SJCRH30 (cell line): ENCODE results near the gene USP22. TPM values are rescaled to one million over a fixed set of nuclear protein-coding genes. Genes with fewer than 3 reads are reported as not detected.
A peak's percentile ranks its signal among the peaks of the same experiment; 100 is the strongest.
"Not testable (repeated sequence)": the region's sequence is repeated elsewhere in the genome, so short reads cannot be mapped to it uniquely, and the experiment has no call there.

Experiments used
- DNase-seq, 2 experiments: peaks; one replicate each; pipeline ENCODE4 v3.0.0-alpha.2; 2015 to 2020
- H3K27ac ChIP-seq: fragments of 250-450 bp; sonication (Bioruptor Pico); 2 replicates; pipeline ENCODE4 v1.5.1; 2020; ENCODE audit warnings: mild to moderate bottlenecking, moderate library complexity
- H3K27me3 ChIP-seq: fragments of 250-450 bp; sonication (Bioruptor Pico); 2 replicates; pipeline ENCODE4 v1.5.1; 2020; ENCODE audit warnings: mild to moderate bottlenecking, moderate library complexity
- H3K36me3 ChIP-seq: fragments of 250-450 bp; sonication (Bioruptor Pico); 2 replicates; pipeline ENCODE4 v1.5.1; 2020; ENCODE audit warnings: mild to moderate bottlenecking, moderate library complexity
- H3K4me1 ChIP-seq: fragments of 250-450 bp; sonication (Bioruptor Pico); 2 replicates; pipeline ENCODE4 v1.5.1; 2020; ENCODE audit warnings: mild to moderate bottlenecking, moderate library complexity
- H3K4me3 ChIP-seq: fragments of 250-450 bp; sonication (Bioruptor Pico); 2 replicates; pipeline ENCODE4 v1.5.1; 2020; ENCODE audit warnings: mild to moderate bottlenecking, moderate library complexity
- H3K9me3 ChIP-seq: fragments of 250-450 bp; sonication (Bioruptor Pico); replicated peaks from 2 replicates; pipeline ENCODE4 v1.5.1; 2020; ENCODE audit warnings: mild to moderate bottlenecking, moderate library complexity
- total RNA-seq: library from RNA; depleted of rRNA; stranded (reverse); fragments of >200 nt; shearing (Covaris generic); gene quantifications from 2 replicates; pipeline ENCODE4 v1.2.3, GENCODE V29; 2014

USP22 gene
- total RNA-seq, 1 experiment from 2014 or later: 662 TPM

- Histone ChIP-seq H3K27ac (no peak overlapping the region), H3K4me1 (no peaks in the 10 kb centered on the region), H3K9me3 (peaks cover 7% of the 10 kb centered on the region), H3K36me3 (no peaks in the 10 kb centered on the region), H3K4me3 (no peak overlapping the region), H3K27me3 (peaks cover 5% of the 10 kb centered on the region; the same call in 1 of the 2 replicates)
- no peak for DNase-seq
These were observed 59.5 kb downstream of the USP22 start for GRCh38 chr17:20983359-20983637.

DNA sequence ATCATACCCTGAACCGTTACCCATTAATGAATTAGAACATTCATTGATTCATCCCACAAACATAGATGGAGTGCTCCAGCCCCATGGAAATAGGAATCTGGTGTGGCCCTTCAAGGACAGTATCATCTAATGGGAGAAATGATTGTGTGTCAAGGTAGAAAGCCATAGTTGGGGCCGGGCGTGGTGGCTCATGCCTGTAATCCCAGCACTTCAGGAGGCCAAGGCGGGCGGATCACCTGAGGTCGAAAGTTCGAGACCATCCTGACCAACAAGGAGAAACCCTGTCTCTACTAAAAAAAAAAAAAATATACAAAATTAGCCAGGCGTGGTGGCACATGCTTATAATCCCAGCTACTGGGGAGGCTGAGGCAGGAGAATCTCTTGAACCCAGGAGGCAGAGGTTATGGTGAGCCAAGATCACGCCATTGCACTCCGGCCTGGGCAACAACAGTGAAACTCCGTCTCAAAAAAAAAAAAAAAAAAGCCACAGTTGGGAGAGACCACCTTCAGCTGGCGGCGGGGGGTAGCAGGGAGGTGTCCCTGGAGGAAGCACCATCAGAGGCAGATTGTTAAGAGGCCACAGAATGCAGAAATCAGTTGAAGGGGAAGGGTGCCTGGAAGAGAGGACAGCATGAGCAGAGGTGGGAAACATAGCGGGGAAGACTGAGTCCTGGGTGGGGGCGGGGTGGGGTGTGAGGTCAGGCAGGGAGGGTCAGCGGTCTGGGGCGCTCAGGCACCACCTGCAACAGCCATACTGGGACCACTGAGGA lies 60.0 kb downstream of the USP22 start:
- Histone ChIP-seq H3K27ac (no peak overlapping the region), H3K9me3 (peaks cover 7% of the 10 kb centered on the region), H3K27me3 (peaks cover 5% of the 10 kb centered on the region; the same call in 1 of the 2 replicates), H3K4me1 (no peaks in the 10 kb centered on the region), H3K4me3 (no peak overlapping the region), H3K36me3 (no peaks in the 10 kb centered on the region)
- no peak for DNase-seq

DNA sequence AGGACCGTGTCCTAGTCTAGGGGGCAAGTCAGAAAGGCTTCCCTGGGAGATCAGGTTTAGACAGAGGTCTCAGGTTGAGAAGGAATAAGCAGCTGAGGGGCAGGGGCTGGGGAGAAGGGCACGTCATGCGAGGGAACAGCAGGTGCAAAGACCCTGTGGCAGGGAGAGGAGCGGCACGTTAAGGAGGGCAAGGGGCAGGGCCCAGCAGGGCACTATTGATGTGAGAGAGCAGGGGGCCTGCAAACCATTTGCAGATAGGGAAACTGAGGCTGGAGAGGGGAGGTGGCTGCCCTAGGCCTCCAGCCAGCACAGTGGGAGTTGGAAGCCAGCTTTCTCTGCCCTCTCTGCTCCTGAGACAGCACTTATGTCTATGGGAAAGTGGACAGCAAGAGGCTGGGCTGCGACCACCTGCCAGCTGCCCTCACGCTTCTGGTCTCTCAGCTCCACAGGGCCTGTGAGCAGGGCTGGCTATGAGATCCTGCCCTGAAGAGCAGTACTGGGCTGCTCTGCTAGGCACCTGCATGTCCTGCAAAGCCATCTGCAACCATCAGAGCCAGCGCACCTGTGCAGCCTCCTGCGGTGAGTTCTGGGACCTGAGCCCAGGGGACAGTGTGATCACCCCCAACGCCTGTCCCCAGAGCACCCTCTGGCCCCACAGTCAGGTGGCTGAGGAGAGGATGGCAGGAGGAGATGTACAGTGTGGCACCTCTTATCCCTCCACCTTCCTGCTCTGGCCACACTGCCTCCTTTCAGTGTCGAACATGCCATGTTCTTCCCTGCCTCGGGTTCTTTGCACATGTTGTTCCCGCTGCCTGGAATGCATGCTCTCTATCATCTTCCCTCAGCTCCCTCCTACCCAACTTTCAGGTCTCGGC lies 61.5 kb downstream of the USP22 start:
- Histone ChIP-seq H3K9me3 (peaks cover 3% of the 10 kb centered on the region), H3K4me1 (no peaks in the 10 kb centered on the region), H3K4me3 (no peak overlapping the region), H3K36me3 (no peaks in the 10 kb centered on the region), H3K27me3 (peaks cover 5% of the 10 kb centered on the region; the same call in 1 of the 2 replicates), H3K27ac (no peak overlapping the region)
- no peak for DNase-seq

DNA sequence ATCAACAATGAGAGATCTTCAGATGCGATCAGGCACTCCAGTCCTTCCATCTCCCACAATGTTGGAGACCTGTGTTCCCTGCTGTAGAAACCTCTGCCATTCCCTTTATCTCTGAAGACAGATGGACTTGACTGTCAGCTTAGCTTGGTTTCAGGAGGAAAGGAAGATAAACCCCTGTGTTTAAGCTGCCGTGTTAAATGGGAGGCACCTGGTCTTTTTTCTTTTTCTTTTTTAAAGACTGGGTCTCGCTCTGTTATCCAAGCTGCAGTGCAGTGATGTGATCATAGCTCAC lies 63.1 kb downstream of the USP22 start:
- H3K27me3 ChIP-seq: peaks cover 5% of the 10 kb centered on the region; the same call in 1 of the 2 replicates
- DNase-seq: no peak
- no peak overlapping the region for H3K4me3 ChIP-seq
- no peaks in the 10 kb centered on the region for H3K4me1 ChIP-seq
- H3K9me3 ChIP-seq: peaks cover 3% of the 10 kb centered on the region
- H3K36me3 ChIP-seq: no peaks in the 10 kb centered on the region
- no peak overlapping the region for H3K27ac ChIP-seq

DNA sequence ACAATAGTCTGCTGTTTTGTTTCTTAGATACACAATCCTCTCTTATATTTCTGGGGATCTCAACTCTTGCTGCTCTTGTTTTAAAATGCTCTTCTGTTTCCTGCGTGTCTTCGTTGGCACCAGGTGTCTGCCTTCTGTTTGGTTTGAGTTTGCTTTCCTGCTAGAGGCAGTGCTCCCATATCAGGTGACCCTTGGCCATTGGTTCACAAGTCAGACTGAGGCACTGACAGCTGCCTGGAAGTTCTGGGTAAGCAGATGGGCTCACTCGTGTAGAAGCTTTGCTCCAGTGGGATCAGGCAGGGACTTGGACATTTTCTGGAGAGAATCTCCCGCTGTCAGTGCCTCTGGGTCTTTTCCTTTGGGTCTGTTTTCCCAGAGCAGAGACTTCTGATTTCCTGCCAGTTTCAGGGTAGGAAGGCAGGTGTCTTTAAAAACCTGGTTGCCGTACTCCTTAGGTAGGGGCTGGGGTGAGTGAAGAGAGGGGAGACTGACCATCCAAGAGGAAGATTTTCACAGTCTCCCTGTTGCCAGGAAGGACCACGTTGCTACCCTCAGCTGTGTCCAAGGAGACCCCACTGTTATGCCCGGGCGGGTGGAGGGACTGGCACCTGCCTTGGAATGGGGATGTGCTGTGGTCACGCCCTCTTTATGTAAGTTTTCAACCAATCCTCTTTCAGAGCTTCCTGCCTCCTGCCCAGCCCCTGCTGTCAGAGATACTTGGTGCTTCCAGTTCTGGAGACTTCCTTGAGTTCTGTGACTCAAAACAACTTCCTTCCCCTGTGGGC lies 63.6 kb downstream of the USP22 start:
- H3K27me3 ChIP-seq, H3K9me3 ChIP-seq, DNase-seq, H3K4me1 ChIP-seq, H3K36me3 ChIP-seq, H3K27ac ChIP-seq, H3K4me3 ChIP-seq: not testable (repeated sequence)

DNA sequence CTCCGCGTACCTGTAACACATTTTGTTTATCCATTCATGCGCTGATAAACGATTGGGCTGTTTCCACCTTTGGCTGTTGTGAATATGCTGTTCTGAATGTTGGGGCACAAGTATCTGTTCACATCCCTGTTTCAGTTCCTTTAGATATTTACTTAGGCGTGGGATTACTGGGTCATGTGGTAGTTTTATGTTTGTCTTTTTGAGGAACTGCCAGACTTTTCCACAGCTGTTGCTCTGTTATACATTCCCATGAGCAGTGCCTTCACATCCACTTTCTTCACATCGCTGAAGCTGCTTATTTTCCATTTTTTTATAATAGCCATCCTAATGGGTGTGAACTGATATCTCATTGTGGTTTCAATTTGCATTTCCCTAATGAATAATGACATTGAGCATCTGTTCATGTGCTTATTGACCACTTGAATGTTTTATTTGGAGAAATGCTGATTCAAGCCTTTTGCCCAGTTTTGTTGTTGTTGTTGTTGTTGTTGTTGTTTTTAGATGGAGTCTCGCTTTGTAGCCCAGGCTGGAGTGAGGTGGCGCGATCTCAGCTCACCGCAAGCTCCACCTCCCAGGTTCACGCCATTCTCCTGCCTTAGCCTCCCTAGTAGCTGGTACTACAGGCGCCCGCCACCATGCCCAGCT lies 65.1 kb downstream of the USP22 start:
- DNase-seq: peak in 1 of 2 experiments; percentile 51
- H3K4me3 ChIP-seq: not testable (repeated sequence)

GRCh38 chr17:20975566-20975965 lies 67.2 kb downstream of the USP22 start:
- Histone ChIP-seq H3K27me3 (peaks cover 5% of the 10 kb centered on the region; the same call in 1 of the 2 replicates), H3K27ac (no peak overlapping the region), H3K4me3 (no peak overlapping the region), H3K36me3 (no peaks in the 10 kb centered on the region), H3K4me1 (no peaks in the 10 kb centered on the region), H3K9me3 (no peaks in the 10 kb centered on the region)
- no peak for DNase-seq

More for the DNA sequence above, 65.1 kb downstream of the USP22 start:
- not testable (repeated sequence) for H3K36me3 ChIP-seq, H3K27me3 ChIP-seq, H3K27ac ChIP-seq, H3K9me3 ChIP-seq, H3K4me1 ChIP-seq

GRCh38 chr17:20970329-20970728 lies 72.5 kb downstream of the USP22 start:
- H3K4me1 ChIP-seq: no peaks in the 10 kb centered on the region
- no peaks in the 10 kb centered on the region for H3K9me3 ChIP-seq
- no peak overlapping the region for H3K27ac ChIP-seq
- no peak overlapping the region for H3K4me3 ChIP-seq
- no peaks in the 10 kb centered on the region for H3K36me3 ChIP-seq
- H3K27me3 ChIP-seq: no peaks in the 10 kb centered on the region; the same call in 1 of the 2 replicates
- DNase-seq: no peak

GRCh38 chr17:20968913-20969616 lies 73.7 kb downstream of the USP22 start:
- Histone ChIP-seq H3K36me3 (no peaks in the 10 kb centered on the region), H3K4me3 (no peak overlapping the region), H3K4me1 (no peaks in the 10 kb centered on the region), H3K27me3 (no peaks in the 10 kb centered on the region; the same call in 1 of the 2 replicates), H3K9me3 (peaks cover 4% of the 10 kb centered on the region; the same call in 1 of the 2 replicates), H3K27ac (no peak overlapping the region)
- no peak for DNase-seq

DNA sequence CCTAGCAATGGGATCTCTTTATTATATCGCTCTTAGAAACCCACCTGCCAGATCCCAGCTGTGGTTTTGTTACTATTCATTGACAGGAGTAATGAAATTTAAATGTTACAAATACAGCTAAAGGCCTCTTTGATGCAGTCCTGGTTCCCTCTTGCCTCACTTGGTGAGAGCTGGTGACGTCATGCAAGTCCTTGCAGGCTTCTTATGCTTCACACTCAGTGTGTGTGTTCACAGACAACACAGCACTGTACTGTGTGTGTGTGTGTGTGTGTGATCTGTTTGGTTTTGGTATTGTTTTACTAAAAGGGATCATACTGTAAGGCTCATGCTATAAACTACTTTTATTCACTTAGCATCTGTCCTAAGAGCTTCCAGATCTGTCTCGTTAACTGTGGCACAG lies 75.0 kb downstream of the USP22 start:
- no peak overlapping the region for H3K4me3 ChIP-seq
- H3K4me1 ChIP-seq: no peaks in the 10 kb centered on the region
- no peaks in the 10 kb centered on the region for H3K36me3 ChIP-seq
- no peak overlapping the region for H3K27ac ChIP-seq
- H3K9me3 ChIP-seq: peaks cover 4% of the 10 kb centered on the region; the same call in 1 of the 2 replicates
- no peak for DNase-seq
- 0 out of 2 replicates have a peak, but pooled peaks cover 5% of the 10 kb centered on the region for H3K27me3 ChIP-seq

GRCh38 chr17:20966870-20967269 lies 75.9 kb downstream of the USP22 start:
- H3K4me1 ChIP-seq: no peaks in the 10 kb centered on the region
- peaks cover 11% of the 10 kb centered on the region; the same call in 1 of the 2 replicates for H3K27me3 ChIP-seq
- H3K9me3 ChIP-seq: peaks cover 4% of the 10 kb centered on the region; the same call in 1 of the 2 replicates
- DNase-seq: no peak
- no peaks in the 10 kb centered on the region for H3K36me3 ChIP-seq
- no peak overlapping the region for H3K4me3 ChIP-seq
- no peak overlapping the region for H3K27ac ChIP-seq

GRCh38 chr17:20965492-20965891 lies 77.3 kb downstream of the USP22 start:
- no peak for DNase-seq
- Histone ChIP-seq H3K27me3 (peaks cover 15% of the 10 kb centered on the region), H3K4me3 (no peak overlapping the region), H3K9me3 (peaks cover 4% of the 10 kb centered on the region; the same call in 1 of the 2 replicates), H3K36me3 (no peaks in the 10 kb centered on the region), H3K27ac (no peak overlapping the region), H3K4me1 (no peaks in the 10 kb centered on the region)

DNA sequence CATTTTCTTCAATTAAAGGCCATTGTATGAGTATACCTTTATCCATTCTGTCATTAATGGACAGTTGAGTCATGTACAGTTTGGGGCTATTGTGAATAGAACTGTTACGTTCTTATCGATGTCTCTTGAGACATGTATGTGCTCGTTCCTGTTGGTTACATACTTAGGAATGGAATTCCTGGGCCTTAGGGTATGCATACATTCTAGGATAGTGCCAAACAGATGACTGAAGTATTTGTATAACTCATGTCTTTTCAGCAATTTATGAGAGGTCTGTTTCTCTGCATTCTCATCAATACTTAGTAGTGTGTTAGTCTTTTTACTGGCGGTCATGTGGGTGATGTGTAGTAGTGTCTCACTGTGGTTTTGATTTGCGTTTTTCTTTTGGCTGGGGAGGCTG lies 81.2 kb downstream of the USP22 start:
- H3K4me1 ChIP-seq: no peaks in the 10 kb centered on the region
- no peak overlapping the region for H3K4me3 ChIP-seq
- no peak for DNase-seq
- H3K9me3 ChIP-seq: peaks cover 4% of the 10 kb centered on the region; the same call in 1 of the 2 replicates
- H3K27ac ChIP-seq: no peak overlapping the region
- peaks cover 18% of the 10 kb centered on the region for H3K27me3 ChIP-seq
- no peaks in the 10 kb centered on the region for H3K36me3 ChIP-seq

DNA sequence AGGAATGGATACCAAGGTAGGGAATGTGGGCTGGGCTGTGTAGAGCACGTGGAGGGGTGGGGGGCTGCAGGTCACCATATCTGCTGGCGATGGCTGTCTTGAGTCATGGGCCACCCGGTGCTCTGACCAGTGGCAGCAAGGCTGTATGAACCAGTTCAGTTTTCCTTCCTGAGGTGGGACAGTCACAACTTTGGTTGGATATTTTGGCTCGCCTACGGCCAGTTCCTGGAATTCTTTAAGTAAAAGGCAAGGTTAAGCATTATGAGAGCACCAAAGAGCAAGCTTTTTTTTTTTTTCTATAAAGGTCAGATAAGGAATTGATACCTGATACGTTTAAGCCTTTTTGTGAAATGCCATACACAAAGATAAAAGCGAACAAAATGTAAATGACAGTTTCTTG lies 81.9 kb downstream of the USP22 start:
- H3K27me3 ChIP-seq: peaks cover 18% of the 10 kb centered on the region
- H3K4me1 ChIP-seq: peaks cover 2% of the 10 kb centered on the region; the same call in 1 of the 2 replicates
- H3K36me3 ChIP-seq: no peaks in the 10 kb centered on the region
- H3K9me3 ChIP-seq: peaks cover 4% of the 10 kb centered on the region; the same call in 1 of the 2 replicates
- no peak for DNase-seq
- H3K27ac ChIP-seq: no peak overlapping the region
- no peak overlapping the region for H3K4me3 ChIP-seq
